ENCODE data around the gene EPRS1.

DNA sequence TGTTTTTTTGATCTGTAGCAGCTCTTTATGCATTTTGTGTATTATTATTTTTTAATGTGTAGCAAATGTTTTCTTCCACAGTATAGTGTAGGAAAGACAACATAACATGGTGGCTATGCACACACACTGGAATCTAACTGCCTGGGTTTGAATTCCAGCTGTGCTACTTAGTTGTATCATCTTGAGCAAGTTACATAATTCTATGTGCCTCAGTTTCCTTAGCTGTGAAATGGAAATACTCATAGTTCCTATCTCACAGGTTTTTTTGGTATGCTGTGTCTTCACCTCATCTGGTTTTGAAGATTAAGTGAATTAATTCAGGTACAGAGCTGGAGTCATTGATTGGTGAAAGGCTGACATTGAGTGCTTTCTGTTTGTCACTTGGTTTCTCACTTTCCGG, 46.4 kb upstream of the EPRS1 start:
- TF ChIP-seq POLR2A (IDR thresholded peaks at IDR 0.05; ENCODE audit: low read length) (no peak), GATA1 (IDR thresholded peaks at IDR 0.05; ENCODE audit: low read depth, low read length) (no peak)

Measured in erythroblast (primary cell).